ENCODE data around the gene SOS1. TPM values are rescaled to one million over a fixed set of nuclear protein-coding genes. Genes with fewer than 3 reads are reported as not detected.
"Not testable (repeated sequence)": the region's sequence is repeated elsewhere in the genome, so short reads cannot be mapped to it uniquely, and the experiment has no call there.

The SOS1 gene
- total RNA-seq, 1 donor from 2014 or later: 48.2 TPM

DNA sequence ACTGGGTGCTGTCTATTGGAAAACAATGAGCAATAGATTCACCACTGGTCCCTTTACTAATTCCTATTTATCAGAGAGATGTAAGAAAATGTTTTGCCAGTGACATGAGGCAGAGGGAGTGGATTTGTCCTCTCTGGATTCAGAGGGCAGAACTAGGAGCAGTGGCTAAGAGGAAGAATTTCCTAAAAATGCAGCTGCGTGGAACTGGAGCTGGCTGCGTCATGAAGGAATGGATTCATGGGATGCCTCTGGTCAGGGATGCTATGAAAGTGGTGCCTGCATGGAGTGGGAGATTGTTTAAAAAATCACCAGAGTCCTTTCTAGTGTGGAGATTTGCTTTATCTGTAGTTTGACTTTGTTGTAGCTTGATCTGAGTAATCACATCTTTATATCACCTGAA, 152.8 kb downstream of the SOS1 start:
- no peak for DNase-seq

GRCh38 chr2:38966678-38967077, 154.2 kb downstream of the SOS1 start:
- no peak for DNase-seq

DNA sequence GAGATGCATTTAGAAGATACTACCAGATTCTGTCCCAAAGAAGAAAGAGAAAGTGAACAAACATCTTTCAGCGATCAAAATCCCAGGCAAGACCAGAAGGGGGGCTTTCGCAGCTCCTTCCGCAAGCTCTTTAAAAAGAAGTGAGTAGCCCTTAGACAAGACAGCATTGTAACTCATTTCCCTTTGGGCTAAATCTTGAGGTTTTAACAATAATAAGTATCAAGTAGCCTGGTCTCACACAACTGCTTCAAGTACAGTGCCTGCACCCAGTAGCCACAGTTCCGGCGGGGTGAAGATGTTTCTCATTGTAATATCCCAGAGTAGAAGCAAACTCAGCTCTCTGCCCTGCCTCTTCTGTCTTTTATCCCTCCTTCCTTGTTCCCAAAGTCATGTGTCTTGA, 154.8 kb downstream of the SOS1 start:
- no peak for DNase-seq

GRCh38 chr2:38960609-38961320, 160.1 kb downstream of the SOS1 start:
- no peak for DNase-seq

DNA sequence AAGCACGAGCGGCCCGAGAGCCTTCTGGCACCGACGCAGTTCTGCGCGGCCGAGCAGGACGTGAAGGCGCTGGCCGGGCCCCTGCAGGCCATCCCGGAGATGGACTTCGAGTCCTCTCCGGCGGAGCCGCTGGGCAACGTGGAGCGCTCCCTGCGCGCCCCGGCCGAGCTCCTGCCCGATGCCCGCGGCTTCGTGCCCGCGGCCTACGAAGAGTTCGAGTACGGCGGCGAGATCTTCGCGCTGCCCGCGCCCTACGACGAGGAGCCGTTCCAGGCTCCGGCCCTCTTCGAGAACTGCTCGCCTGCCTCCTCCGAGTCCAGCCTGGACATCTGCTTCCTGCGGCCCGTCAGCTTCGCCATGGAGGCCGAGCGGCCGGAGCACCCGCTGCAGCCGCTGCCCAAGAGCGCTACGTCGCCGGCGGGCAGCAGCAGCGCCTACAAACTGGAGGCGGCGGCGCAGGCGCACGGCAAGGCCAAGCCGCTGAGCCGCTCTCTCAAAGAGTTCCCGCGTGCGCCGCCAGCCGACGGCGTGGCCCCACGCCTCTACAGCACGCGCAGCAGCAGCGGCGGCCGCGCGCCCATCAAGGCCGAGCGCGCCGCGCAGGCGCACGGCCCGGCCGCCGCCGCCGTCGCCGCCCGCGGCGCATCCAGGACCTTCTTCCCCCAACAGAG, 160.8 kb downstream of the SOS1 start:
- peak; percentile 94 for DNase-seq

DNA sequence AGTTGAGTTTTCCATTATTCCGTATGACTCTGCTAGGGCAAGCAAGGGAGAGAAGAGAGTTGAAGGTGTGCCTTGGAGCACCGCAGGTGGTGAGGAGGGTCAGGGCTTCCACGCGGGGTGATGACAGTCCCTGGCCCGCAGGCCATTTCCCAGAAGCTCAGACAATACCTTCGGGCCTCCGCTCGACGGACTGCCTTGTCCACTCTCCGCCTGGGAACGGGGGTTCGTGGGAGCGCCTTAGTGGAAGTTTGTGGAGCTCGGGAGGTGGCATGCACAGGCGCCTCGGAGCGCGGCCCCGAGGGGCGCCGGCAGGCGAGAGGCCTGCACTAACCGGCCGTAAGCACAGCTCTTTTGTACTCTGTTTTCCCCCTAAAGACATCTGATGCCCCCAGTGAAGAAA, 161.4 kb downstream of the SOS1 start:
- DNase-seq: no peak

DNA sequence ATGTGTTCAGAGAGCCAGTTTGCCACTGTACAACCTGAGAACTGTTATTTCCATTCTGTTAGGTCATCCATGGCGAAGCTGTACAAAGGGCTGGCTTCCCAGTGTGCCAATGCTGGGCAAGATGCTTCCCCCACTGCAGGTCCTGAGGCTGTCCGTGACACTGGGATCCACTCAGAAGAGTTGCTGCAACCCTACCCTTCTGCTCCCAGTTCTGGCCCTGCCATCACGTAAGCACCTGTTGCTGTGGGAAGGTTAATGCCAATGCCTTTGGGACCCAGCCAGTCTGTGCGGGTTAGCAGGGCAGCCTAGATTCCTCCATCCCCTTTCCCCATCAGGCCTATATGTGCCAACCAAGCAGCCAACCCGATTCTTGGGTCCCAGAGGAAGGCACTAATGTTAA, 162.9 kb downstream of the SOS1 start:
- no peak for DNase-seq

DNA sequence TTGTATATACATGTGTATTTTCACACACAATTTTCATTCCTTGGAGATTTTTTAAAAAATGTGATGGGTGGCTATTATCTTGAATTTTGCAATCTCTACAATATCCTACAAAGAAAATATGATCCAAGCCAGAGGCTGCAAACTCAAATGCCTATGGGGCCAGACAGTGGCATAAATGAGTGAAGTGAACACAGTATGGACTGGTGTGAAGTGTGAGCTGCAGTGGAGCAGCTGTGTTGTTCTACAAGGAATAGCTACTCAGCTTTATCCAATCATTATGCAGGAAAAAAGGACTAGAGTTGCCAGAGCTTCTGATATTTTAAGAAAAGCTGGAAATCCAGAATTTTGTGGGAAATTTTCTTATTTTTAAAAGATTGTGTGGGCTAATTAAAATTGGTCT, 169.1 kb downstream of the SOS1 start:
- no peak for DNase-seq

DNA sequence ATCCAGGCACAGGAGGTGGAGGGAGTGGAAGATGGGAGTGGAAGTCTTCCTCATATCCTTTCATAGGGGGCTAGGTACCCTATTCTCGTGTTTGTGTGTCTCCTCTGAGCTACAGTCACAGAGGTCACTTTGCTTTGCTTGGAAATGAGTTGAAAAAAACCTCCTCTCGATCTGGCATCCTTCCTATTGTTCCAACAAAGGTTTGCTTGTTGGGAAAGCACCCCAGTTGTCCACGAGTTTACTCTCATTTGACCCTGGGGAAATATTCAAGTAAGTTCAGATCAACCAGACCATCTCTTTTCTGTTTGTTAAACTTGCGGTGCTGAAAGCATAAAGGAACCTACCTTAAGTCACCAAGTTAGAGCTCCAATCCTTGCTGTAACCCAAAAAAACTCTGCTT, 171.9 kb downstream of the SOS1 start:
- no peak for DNase-seq

DNA sequence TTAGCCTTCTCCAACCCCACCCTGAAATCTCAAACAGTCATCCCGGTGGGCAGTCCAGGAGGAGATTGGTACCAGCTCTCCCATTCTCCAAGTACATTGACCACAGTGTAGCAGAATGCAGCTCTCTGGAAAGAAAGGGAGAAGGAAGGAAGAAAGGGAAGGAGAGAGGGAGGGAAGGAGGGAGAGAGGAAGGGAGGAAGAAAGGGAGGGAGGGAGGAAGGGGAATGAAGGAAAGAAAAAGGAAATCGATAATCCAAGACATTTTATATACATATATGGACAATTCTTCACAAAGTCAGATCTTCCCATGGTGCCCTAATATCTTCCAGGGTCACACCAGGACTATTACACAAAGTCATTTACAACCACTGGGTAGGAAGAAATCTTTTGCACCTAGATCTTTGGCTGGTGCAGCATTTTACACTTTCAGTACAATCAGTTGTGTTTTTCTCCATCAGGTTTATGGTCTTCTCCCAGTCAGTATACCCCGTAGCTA, 172.4 kb downstream of the SOS1 start:
- no peak for DNase-seq

GRCh38 chr2:38947241-38948239, 173.3 kb downstream of the SOS1 start:
- DNase-seq: peak; percentile 82

DNA sequence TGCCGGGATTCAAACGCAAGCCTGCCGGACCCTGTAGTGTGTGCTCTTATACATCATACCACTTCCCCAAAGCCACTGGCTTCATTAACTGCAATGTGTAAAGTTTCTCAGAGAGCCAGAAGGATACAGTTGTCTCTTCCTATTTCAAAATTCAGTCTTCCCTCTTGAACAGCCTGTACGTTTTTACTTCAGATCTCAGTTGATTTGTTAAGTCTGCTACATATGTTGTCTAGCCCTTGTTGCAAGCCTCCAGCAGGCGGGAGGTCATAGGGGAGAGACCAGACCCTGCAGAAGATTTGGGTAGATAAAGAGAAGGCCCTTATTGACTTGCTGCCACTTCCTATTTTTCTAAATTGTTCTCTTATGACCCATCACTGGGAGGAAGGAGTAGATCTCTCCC, 174.9 kb downstream of the SOS1 start:
- DNase-seq: no peak

DNA sequence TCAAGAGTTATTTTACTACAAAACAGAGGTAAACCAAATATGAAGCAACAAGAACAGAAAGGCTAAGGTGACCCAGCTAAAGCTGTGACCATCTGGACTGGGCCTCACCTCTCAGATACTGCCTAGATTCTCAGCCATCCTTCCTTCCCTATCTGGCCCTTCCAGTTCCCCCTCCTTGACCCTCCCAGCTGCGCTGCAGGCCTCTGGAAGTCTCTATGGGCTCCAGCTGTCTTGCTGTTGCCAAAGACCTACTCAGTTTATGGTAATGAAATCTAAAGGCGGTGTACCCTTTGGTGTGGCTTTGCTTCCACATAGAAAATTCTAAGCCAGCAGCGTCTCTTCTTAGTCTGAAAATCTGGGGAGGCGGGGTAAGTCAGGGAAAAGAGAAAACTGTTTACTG, 175.5 kb downstream of the SOS1 start:
- peak; percentile 9 for DNase-seq

GRCh38 chr2:38943784-38944183, 177.1 kb downstream of the SOS1 start:
- no peak for DNase-seq

DNA sequence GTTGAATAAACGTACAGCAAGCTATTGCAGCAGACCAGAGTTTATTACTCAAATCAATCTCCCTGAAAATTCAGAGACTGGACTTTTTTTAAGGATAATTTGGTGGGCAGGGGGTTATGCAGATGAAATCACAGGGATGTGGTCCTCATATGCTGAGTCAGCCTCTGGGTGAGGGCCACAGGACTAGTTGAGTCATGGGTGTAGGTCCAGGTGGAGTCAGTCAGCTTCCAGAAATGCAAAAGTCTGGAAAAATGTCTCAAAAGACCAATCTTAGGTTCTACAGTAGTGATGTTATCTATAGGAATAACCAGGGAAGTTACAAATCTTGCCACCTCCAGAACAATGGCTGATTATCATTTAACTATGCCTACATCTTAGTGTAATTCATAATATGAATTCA, 180.1 kb downstream of the SOS1 start:
- DNase-seq: no peak

DNA sequence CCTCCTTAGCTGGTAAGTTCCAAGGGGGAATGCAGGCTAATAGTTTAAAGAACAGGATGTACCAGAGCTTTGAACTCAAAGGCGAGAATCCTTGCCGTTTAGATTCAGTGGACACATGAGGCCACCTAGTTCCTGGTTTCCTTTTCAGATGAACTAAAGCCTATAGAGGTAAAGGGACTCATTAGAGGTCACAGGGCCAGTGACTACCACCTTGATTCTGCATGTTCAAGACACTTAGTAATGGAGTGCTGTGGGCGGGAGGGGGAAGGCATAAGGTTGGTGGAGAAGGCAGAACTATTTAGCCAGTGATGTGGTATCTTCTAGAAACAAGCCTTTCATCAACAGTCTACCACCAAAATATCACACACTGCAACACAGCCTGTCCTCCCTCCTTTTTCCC, 183.3 kb downstream of the SOS1 start:
- no peak for DNase-seq

GRCh38 chr2:38936516-38936915, 184.3 kb downstream of the SOS1 start:
- DNase-seq: not testable (repeated sequence)

- no peak for DNase-seq
These were observed 185.2 kb downstream of the SOS1 start for GRCh38 chr2:38935568-38936172.

DNA sequence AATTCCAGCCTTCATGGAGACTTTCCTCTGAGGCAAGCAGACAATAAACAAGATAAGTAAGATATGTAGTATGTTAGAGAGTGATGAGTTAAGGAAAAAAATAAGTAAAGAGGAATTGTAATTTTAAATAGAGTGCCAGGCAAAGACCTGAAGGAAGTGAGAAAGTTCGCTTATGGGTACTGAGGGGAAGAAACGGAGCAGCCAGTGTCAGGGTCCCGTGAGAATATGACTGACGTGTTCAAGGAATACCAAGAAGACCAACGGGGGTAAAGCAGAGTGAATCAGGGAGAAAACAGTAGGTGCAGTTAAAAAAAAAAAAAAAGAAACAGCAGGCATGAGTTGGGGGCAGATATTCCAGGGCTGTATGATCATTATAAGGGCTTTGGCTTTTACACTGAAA, 186.1 kb downstream of the SOS1 start:
- DNase-seq: no peak

DNA sequence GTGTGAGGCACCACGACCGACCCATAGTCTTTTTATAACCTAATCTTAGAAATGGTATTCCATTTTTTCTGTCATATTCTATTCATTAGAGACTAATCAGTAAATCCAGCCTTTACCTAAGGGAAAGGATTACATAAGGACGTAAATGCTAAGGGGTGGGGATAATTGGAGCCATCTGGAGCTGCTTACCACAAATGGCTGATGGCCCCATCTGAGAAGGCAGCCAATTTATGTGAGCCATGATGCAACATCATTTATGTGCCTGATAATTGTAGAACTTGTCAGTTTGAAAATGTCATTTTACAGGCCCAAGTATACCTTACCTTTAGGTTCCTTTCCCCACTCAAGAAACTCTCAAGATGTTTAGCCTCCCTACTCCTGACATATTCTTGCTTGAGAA, 187.2 kb downstream of the SOS1 start:
- DNase-seq: no peak

- DNase-seq: no peak
These were observed 188.3 kb downstream of the SOS1 start for GRCh38 chr2:38932586-38932985.

Measured in tongue (tissue), 2 donors.